Spleen (tissue), 7 donors: ENCODE measurements around the gene RABL6.
A peak's percentile ranks its signal among the peaks of the same experiment; 100 is the strongest.

Experiments used
- POLR2A ChIP-seq, 3 donors: fragments of 450-650 bp; IDR thresholded peaks; one replicate each; pipeline ENCODE4 v1.5.1; 2017; ENCODE audit warnings: antibody characterized with exemption in 3 of 3, mild to moderate bottlenecking in 1 of 3
- TF ChIP-seq, protein P1 (sequence below), 11 experiments: fragments of 200-600 bp in 7 of 11; fragments of 450-650 bp in 4 of 11; sonication (generic) in 4 of 11; IDR thresholded peaks in 8 of 11; conservative IDR thresholded peaks in 3 of 11; 1 replicate in 7 of 11; 2 replicates in 4 of 11; pipeline versions ENCODE4 v1.4.0 to v1.8.0; 2016 to 2021; ENCODE audit warnings: antibody characterized with exemption in 11 of 11, inconsistent platforms in 4 of 11, mild to moderate bottlenecking in 1 of 11
- donor health status: DM: no; HTN: no; CAD: no; lungs with moderate emphysema.
- donor health status: DM: no; HTN: no; CAD: no.
- donor health status: DM: no; HTN: no; CAD: no.

- TF ChIP-seq POLR2A (IDR thresholded peaks at IDR 0.05): no peak
- TF ChIP-seq, protein P1, sequence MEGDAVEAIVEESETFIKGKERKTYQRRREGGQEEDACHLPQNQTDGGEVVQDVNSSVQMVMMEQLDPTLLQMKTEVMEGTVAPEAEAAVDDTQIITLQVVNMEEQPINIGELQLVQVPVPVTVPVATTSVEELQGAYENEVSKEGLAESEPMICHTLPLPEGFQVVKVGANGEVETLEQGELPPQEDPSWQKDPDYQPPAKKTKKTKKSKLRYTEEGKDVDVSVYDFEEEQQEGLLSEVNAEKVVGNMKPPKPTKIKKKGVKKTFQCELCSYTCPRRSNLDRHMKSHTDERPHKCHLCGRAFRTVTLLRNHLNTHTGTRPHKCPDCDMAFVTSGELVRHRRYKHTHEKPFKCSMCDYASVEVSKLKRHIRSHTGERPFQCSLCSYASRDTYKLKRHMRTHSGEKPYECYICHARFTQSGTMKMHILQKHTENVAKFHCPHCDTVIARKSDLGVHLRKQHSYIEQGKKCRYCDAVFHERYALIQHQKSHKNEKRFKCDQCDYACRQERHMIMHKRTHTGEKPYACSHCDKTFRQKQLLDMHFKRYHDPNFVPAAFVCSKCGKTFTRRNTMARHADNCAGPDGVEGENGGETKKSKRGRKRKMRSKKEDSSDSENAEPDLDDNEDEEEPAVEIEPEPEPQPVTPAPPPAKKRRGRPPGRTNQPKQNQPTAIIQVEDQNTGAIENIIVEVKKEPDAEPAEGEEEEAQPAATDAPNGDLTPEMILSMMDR (IDR thresholded peaks at IDR 0.05 in 8 of 11, conservative IDR thresholded peaks at IDR 0.05 in 3 of 11): peak; percentile 65 to 87 (median 80)
Measured at GRCh38 chr9:136787690-136788400, 19.9 kb upstream of the RABL6 start.
